Epidermal melanocyte (primary cell): ENCODE data around the gene GANC.

ENCODE experiments used
- DNase-seq: peaks from one replicate; pipeline ENCODE4 v3.0.0; 2011; ENCODE audit warnings: low spot score; ENCODE audit not compliant: insufficient read length

GANC gene

GRCh38 chr15:42374810-42375209, 101.8 kb downstream of the GANC start:
- no peak for DNase-seq

DNA sequence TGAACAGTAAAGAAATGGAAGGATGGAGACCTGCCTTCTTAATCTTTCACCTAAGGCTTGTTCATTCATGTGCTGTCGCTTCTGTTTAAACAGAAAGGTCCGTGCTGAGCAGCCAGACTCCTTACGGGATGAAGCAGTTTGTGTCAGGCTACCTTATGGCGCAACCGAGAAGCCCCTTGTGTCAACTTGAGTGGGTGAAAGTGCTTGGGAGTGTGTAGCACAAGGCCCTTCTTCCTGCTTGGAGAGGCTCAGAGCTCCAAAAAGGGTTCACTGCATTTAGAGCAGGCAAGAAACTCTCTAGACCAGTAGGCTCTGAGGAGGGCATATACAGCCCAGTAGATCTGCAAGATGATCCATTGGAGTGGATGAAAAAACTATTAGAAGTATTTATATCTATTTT, 102.3 kb downstream of the GANC start:
- no peak for DNase-seq

- DNase-seq, result no peak
These were observed 102.9 kb downstream of the GANC start for GRCh38 chr15:42375941-42376340.

- DNase-seq, result no peak
These were observed 105.0 kb downstream of the GANC start for GRCh38 chr15:42378011-42378410.

DNA sequence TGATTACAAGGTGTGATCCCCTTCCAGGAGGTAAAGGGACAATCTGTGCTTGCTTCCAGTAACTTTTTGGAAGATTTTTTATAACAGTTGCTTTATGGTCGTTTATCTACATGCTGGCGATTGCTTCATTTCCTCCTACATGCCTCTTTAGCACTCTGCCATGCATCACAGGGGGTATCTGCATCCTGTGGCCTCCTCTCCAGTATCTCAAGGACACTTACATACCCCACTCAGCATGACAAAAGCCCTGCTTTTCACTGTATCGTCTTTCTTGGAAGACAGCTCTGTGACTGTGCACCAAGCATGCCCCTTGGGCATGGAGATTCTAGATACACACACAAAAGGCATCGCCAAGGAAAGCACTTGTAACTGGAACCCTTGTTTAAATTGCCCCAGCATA, 111.6 kb downstream of the GANC start:
- no peak for DNase-seq

GRCh38 chr15:42385206-42385979, 112.4 kb downstream of the GANC start:
- DNase-seq, result no peak

GRCh38 chr15:42385980-42386700, 113.1 kb downstream of the GANC start:
- DNase-seq, result no peak

GRCh38 chr15:42387603-42388002, 114.6 kb downstream of the GANC start:
- DNase-seq, result no peak

GRCh38 chr15:42392309-42393024, 119.5 kb downstream of the GANC start:
- peak; percentile 76 for DNase-seq

- no peak for DNase-seq
These were observed 121.1 kb downstream of the GANC start for GRCh38 chr15:42394106-42394505.

DNA sequence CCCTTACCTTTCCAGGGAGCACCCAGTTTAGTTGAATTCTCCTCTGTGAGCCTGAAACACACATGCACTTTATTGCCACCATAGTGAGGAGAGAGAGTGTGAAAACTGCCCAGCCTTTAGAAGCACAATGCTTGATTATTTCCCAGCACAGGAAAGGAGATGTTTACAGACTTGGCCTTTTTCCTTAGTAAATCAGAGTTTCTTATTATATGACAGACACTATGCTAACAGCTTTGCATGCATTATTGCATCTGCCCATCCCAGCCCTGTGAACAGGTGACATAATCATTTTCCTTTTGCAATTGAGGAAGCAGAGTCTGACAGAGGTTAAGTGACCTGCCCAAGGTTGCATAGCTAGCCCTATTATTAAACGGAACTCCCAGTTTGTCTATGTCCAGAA, 122.8 kb downstream of the GANC start:
- DNase-seq, result no peak

- no peak for DNase-seq
These were observed 128.8 kb downstream of the GANC start for GRCh38 chr15:42401544-42402454.

DNA sequence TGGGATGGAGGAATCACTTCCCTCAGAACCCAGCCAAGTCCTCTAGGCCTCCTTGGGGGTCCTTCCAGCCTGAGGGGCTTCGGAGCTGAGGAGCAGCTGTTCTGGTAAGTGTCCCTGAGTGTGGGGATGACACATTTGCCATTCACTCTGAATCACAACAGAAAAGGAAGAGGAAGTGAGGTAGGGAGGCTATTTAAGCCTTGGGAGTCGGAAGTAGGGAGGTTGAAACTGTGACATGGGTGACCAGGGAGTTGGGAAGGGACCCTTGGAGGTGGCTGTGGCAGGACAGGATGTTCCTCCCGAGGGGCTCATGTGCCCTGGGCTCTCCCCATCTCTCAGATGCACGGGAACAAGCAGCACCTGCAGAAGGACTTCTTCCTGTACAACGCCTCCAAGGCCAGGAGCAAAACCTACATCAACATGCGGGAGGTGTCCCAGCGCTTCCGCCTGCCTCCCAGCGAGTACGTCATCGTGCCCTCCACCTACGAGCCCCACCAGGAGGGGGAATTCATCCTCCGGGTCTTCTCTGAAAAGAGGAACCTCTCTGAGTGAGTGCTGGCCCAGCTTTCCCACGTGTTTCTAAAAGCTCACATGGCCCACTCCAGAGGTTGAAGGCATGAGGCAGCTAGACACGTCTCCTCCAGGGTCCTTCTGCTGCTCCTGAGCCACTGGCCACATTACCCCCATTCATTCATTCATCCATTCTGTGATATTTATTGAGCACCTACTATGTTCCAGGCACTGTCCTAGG, 129.6 kb downstream of the GANC start:
- no peak for DNase-seq

GRCh38 chr15:42403389-42403788, 130.4 kb downstream of the GANC start:
- no peak for DNase-seq

GRCh38 chr15:42404461-42405235, 131.6 kb downstream of the GANC start:
- DNase-seq, result peak; percentile 69

- DNase-seq, result no peak
These were observed 133.0 kb downstream of the GANC start for GRCh38 chr15:42405863-42406482.
